ENCODE results near the gene ZC3H12A. TPM values are rescaled to one million over a fixed set of nuclear protein-coding genes. Genes with fewer than 3 reads are reported as not detected.

ZC3H12A gene
- total and polyA plus RNA-seq, 12 donors: 2.9 to 10.9 (median 4.9) TPM

DNA sequence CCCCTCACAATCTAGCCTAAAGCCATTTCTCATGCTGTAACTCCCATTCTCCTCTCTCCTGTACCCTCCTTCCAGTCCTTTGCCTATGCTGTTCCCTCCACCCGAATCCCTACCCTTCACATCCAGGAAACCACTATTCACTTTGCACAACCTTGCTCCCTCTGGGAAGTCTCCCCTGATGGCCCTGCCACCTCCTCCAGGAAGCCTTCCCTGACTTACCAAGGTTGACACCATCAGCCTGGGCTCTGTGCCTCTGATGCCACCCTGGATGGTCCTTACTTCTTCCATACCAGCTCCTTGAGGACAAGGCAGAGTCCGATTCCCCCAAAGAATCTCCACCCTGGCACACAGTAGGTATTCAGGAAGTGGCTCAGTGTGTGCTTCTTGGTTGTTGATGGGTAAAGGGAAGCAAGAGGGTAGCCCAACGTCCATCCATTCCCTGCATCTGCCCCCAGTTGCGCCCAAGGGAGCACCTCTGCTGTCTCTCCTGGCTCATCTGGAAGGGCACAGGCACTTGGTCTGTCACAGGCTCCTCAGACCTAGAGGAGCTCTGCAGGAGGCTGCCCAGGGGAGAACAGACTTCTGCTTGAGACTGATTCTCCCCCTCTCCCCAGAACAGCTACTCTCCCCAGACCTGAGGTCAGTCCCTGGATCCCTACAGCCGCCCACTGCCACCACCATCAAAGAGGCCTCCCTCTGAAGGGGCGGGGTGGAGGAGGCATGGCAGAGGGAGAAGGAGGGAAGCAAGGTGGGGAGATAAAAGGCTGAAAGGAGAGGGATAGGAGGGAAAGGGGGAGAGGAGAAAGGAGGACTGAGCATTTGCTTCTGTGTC is 36.1 kb upstream of the ZC3H12A start:
- intact Hi-C loops (cut with DNase I): loop anchor here in 5 of 10 donors (5.0 to 10.0 kb wide), 4 partner anchors 733 to 883 kb away; no protein-coding TSS in a partner anchor
- Histone ChIP-seq H3K4me3 (no peak overlapping the region), H3K27ac (no peak overlapping the region), H3K27me3 (peaks cover 0 to 80% (median 40%) of the 10 kb centered on the region in 7 donors), H3K9me3 (no peaks in the 10 kb centered on the region), H3K36me3 (no peaks in the 10 kb centered on the region), H3K4me1 (no peaks in the 10 kb centered on the region)
- no peak for DNase-seq
- ATAC-seq: no peak
- WGBS, 2 donors: 65 to 72% methylated on average over 6 of the region's 6 CpGs
- TF ChIP-seq, protein P1, sequence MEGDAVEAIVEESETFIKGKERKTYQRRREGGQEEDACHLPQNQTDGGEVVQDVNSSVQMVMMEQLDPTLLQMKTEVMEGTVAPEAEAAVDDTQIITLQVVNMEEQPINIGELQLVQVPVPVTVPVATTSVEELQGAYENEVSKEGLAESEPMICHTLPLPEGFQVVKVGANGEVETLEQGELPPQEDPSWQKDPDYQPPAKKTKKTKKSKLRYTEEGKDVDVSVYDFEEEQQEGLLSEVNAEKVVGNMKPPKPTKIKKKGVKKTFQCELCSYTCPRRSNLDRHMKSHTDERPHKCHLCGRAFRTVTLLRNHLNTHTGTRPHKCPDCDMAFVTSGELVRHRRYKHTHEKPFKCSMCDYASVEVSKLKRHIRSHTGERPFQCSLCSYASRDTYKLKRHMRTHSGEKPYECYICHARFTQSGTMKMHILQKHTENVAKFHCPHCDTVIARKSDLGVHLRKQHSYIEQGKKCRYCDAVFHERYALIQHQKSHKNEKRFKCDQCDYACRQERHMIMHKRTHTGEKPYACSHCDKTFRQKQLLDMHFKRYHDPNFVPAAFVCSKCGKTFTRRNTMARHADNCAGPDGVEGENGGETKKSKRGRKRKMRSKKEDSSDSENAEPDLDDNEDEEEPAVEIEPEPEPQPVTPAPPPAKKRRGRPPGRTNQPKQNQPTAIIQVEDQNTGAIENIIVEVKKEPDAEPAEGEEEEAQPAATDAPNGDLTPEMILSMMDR (IDR thresholded peaks at IDR 0.05): no peak

GRCh38 chr1:37438869-37439343 is 35.5 kb upstream of the ZC3H12A start:
- no peak for DNase-seq
- Histone ChIP-seq H3K4me3 (no peak overlapping the region), H3K9me3 (no peaks in the 10 kb centered on the region), H3K36me3 (no peaks in the 10 kb centered on the region), H3K27ac (no peak overlapping the region), H3K27me3 (peaks cover 0 to 75% (median 44%) of the 10 kb centered on the region in 7 donors), H3K4me1 (no peaks in the 10 kb centered on the region)
- WGBS, 2 donors: 48 to 50% methylated on average over 4 of the region's 4 CpGs
- intact Hi-C loops (cut with DNase I): loop anchor here in 5 of 10 donors (5.0 to 10.0 kb wide), 4 partner anchors 734 to 884 kb away; no protein-coding TSS in a partner anchor
- no peak for ATAC-seq
- TF ChIP-seq, protein P1 (IDR thresholded peaks at IDR 0.05): no peak

DNA sequence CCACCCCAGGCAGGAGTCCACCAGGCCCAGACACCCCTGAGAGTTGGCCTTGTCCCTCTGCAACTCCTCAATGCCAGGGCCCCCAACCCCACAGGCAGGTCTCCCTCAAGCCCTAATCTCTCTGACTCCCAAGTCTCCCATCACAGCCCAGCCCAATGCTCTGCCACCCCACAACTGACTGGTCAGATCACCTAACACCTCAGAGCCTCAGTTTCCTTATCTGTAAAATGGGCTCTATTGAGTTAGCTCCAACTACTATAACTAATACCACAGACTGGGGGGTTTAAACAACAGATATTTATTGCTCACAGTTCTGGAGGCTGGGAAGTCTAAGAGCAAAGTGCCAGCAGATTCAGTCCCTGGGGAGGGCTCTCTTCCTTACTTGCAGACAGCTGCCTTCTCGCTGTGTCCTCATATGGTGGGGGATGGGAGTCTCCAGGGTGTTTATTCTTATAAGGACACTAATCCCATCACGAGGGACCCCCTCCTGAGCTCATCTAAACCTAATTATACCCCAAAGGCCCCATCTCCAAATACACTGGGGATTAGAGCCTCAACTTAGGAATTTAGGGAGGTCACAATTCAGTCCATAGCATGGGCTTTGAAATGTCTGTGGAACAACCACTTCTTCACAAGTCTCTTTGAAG is 34.9 kb upstream of the ZC3H12A start:
- no peaks in the 10 kb centered on the region for H3K9me3 ChIP-seq
- no peak for DNase-seq
- 33 to 39% methylated on average over 2 of the region's 2 CpGs for WGBS, 2 donors
- no peak overlapping the region for H3K4me3 ChIP-seq
- H3K4me1 ChIP-seq: no peaks in the 10 kb centered on the region
- H3K36me3 ChIP-seq: no peaks in the 10 kb centered on the region
- ATAC-seq: no peak
- intact Hi-C loops (cut with DNase I): loop anchor here in 5 of 10 donors (5.0 to 10.0 kb wide), 4 partner anchors 735 to 885 kb away; no protein-coding TSS in a partner anchor
- TF ChIP-seq, protein P1 (IDR thresholded peaks at IDR 0.05): no peak
- peaks cover 0 to 73% (median 47%) of the 10 kb centered on the region in 7 donors for H3K27me3 ChIP-seq
- H3K27ac ChIP-seq: no peak overlapping the region

GRCh38 chr1:37441490-37441889 is 32.9 kb upstream of the ZC3H12A start:
- no peak for ATAC-seq
- Histone ChIP-seq H3K27me3 (peaks cover 0 to 69% (median 63%) of the 10 kb centered on the region in 7 donors), H3K9me3 (no peaks in the 10 kb centered on the region), H3K27ac (no peak overlapping the region), H3K4me1 (no peaks in the 10 kb centered on the region), H3K36me3 (no peaks in the 10 kb centered on the region), H3K4me3 (no peak overlapping the region)
- intact Hi-C loops (cut with DNase I): no loop called here
- DNase-seq: no peak
- 77 to 82% methylated on average over 10 of the region's 10 CpGs for WGBS, 2 donors
- TF ChIP-seq, protein P1 (IDR thresholded peaks at IDR 0.05): no peak

Data from heart right ventricle (tissue), 16 donors.